ENCODE results near the gene GALNTL6. TPM values are rescaled to one million over a fixed set of nuclear protein-coding genes. Genes with fewer than 3 reads are reported as not detected.

Gene GALNTL6
- total and polyA plus RNA-seq, 4 donors: 0.08 to 0.09 (median 0.09) TPM; not detected in 1

DNA sequence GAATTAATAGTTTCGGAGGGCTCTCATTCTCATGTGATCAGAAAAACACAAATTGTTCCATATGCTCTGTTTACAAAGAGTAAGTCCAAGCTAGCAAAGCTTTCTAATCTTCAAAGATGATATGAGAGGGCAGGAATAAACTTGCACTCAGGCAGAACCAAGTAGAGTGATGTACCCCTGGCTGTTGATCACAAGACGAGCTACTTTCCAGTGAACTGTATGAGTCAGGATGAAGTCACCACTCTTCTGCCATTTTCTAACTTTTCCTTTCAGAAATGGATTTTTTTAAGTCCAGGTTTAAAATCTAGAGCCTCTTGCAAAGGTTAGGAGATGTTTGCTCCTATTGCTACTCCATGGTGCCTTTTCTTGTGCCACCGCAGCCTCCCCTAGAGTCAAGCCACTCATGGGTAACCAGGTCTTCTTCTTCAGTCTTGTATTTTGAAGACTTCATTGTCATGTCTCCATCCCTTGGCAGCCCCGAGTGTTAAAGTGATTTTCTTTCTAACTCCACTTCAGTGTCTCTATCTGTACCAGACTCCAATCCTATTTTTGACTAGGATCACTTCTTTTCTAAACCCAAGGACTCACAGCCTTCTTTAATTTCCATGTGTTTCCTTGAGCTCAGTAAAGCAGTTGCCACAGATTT, 1183.5 kb downstream of the GALNTL6 start:
- no peaks in the 10 kb centered on the region for H3K9me3 ChIP-seq (ENCODE audit: control insufficient read depth in 4 of 4, insufficient read depth in 3 of 4, low read length in 3 of 4)
- DNase-seq: no peak
- H3K9ac ChIP-seq (ENCODE audit: insufficient read depth in 1 of 2, low read length in 2 of 2): no peak overlapping the region
- TF ChIP-seq, protein P1, sequence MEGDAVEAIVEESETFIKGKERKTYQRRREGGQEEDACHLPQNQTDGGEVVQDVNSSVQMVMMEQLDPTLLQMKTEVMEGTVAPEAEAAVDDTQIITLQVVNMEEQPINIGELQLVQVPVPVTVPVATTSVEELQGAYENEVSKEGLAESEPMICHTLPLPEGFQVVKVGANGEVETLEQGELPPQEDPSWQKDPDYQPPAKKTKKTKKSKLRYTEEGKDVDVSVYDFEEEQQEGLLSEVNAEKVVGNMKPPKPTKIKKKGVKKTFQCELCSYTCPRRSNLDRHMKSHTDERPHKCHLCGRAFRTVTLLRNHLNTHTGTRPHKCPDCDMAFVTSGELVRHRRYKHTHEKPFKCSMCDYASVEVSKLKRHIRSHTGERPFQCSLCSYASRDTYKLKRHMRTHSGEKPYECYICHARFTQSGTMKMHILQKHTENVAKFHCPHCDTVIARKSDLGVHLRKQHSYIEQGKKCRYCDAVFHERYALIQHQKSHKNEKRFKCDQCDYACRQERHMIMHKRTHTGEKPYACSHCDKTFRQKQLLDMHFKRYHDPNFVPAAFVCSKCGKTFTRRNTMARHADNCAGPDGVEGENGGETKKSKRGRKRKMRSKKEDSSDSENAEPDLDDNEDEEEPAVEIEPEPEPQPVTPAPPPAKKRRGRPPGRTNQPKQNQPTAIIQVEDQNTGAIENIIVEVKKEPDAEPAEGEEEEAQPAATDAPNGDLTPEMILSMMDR (IDR thresholded peaks at IDR 0.05; ENCODE audit: control extremely low read depth, extremely low read depth): no peak
- no peak overlapping the region for H3K4me3 ChIP-seq
- no peaks in the 10 kb centered on the region for H3K27me3 ChIP-seq (ENCODE audit: control insufficient read depth in 3 of 3, insufficient read depth in 3 of 3, low read length in 2 of 3)
- no peaks in the 10 kb centered on the region for H3K36me3 ChIP-seq (ENCODE audit: control insufficient read depth in 4 of 4, insufficient read depth in 4 of 4, low read length in 4 of 4)
- H3K27ac ChIP-seq (ENCODE audit: low read depth in 1 of 2, low read length in 1 of 2): no peak overlapping the region
- WGBS, 2 donors: 85 to 94% methylated on average over 4 of the region's 4 CpGs
- no peak for ATAC-seq (ENCODE audit: insufficient read depth, low FRiP score)
- H3K4me1 ChIP-seq (ENCODE audit: control insufficient read depth in 5 of 5, insufficient read depth in 5 of 5, low read length in 5 of 5): no peaks in the 10 kb centered on the region

DNA sequence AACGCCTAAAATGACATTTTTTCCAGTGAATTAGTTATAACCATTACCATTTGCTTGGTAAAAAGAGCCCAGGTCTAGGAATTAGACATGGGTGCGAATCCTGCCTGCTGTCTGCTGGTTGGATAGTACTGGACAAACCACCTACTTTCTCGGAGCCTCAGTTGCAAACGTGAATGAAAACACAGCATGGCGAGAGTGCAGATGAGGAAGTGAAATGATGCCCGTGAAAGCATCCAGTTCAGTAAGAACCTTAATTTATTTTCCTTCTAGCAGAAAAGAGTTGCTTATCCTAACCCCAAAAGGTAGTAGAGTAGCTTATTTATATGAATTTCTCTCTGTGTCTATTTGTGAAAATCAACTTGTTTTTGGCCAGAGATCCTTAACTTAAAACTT, 1184.0 kb downstream of the GALNTL6 start:
- Histone ChIP-seq H3K9me3 (ENCODE audit: control insufficient read depth in 4 of 4, insufficient read depth in 3 of 4, low read length in 3 of 4) (no peaks in the 10 kb centered on the region), H3K4me3 (no peak overlapping the region), H3K27me3 (ENCODE audit: control insufficient read depth in 3 of 3, insufficient read depth in 3 of 3, low read length in 2 of 3) (no peaks in the 10 kb centered on the region), H3K4me1 (ENCODE audit: control insufficient read depth in 5 of 5, insufficient read depth in 5 of 5, low read length in 5 of 5) (no peaks in the 10 kb centered on the region), H3K36me3 (ENCODE audit: control insufficient read depth in 4 of 4, insufficient read depth in 4 of 4, low read length in 4 of 4) (no peaks in the 10 kb centered on the region), H3K9ac (ENCODE audit: insufficient read depth in 1 of 2, low read length in 2 of 2) (no peak overlapping the region), H3K27ac (ENCODE audit: low read depth in 1 of 2, low read length in 1 of 2) (no peak overlapping the region)
- 85 to 89% methylated on average over 6 of the region's 6 CpGs for WGBS, 2 donors
- ATAC-seq (ENCODE audit: insufficient read depth, low FRiP score) (no peak), DNase-seq (no peak)
- TF ChIP-seq, protein P1 (IDR thresholded peaks at IDR 0.05; ENCODE audit: control extremely low read depth, extremely low read depth): no peak

DNA sequence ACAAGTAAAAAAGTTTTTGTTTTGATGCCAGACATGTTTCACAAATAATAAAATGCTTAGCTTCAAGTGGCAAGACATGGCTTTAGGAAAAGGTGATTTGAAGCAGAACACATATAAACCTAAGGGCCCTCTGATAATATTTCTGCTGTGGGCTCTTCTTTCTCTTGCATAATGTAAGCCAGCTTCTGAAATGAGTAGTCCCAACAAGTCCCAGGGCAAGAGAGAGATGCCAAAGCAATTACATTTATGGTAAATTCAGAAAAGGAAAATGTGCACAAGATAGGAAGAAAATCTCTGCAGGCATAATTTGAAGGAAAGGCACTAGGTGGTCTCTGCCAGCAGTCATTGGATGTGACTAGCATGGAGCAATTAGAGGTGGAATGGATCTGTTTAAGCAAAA, 1184.7 kb downstream of the GALNTL6 start:
- DNase-seq: no peak
- Histone ChIP-seq H3K9me3 (ENCODE audit: control insufficient read depth in 4 of 4, insufficient read depth in 3 of 4, low read length in 3 of 4) (no peaks in the 10 kb centered on the region), H3K27ac (ENCODE audit: low read depth in 1 of 2, low read length in 1 of 2) (no peak overlapping the region), H3K4me3 (no peak overlapping the region), H3K27me3 (ENCODE audit: control insufficient read depth in 3 of 3, insufficient read depth in 3 of 3, low read length in 2 of 3) (no peaks in the 10 kb centered on the region), H3K9ac (ENCODE audit: insufficient read depth in 1 of 2, low read length in 2 of 2) (no peak overlapping the region), H3K4me1 (ENCODE audit: control insufficient read depth in 5 of 5, insufficient read depth in 5 of 5, low read length in 5 of 5) (no peaks in the 10 kb centered on the region), H3K36me3 (ENCODE audit: control insufficient read depth in 4 of 4, insufficient read depth in 4 of 4, low read length in 4 of 4) (no peaks in the 10 kb centered on the region)
- TF ChIP-seq, protein P1 (IDR thresholded peaks at IDR 0.05; ENCODE audit: control extremely low read depth, extremely low read depth): no peak
- ATAC-seq (ENCODE audit: insufficient read depth, low FRiP score): no peak
